Nephron progenitor cell (in vitro differentiated cells): ENCODE data around the gene SLC37A2.
A peak's percentile ranks its signal among the peaks of the same experiment; 100 is the strongest.
"Not testable (repeated sequence)": the region's sequence is repeated elsewhere in the genome, so short reads cannot be mapped to it uniquely, and the experiment has no call there.

Source experiments
- DNase-seq: peaks from one replicate; pipeline ENCODE4 v3.0.0; 2021
- H3K27ac Mint-ChIP-seq: 2 replicates; pipeline ENCODE4 v1.8.0; 2021; ENCODE audit warnings: mild to moderate bottlenecking, moderate library complexity, mixed read lengths
- H3K27me3 Mint-ChIP-seq: 2 replicates; pipeline ENCODE4 v1.8.0; 2021; ENCODE audit warnings: mild to moderate bottlenecking, low read depth, mixed read lengths; ENCODE audit not compliant: poor library complexity
- H3K36me3 Mint-ChIP-seq: 2 replicates; pipeline ENCODE4 v1.8.0; 2021; ENCODE audit warnings: low read depth, mixed read lengths
- H3K4me1 Mint-ChIP-seq: 2 replicates; pipeline ENCODE4 v1.8.0; 2021; ENCODE audit warnings: mixed read lengths
- H3K4me3 Mint-ChIP-seq: 2 replicates; pipeline ENCODE4 v1.8.0; 2021; ENCODE audit warnings: mild to moderate bottlenecking, moderate library complexity, mixed read lengths
- H3K9me3 Mint-ChIP-seq: 2 replicates; pipeline ENCODE4 v1.8.0; 2021; ENCODE audit warnings: mild to moderate bottlenecking, moderate library complexity, mixed read lengths
- CTCF ChIP-seq: fragments of 200-600 bp; sonication (generic); IDR thresholded peaks from 2 replicates; pipeline ENCODE4 v1.5.0; 2021; ENCODE audit warnings: antibody characterized with exemption

SLC37A2 gene

GRCh38 chr11:125085301-125086081, 22.4 kb downstream of the SLC37A2 start:
- no peak for TF ChIP-seq CTCF
- H3K27ac Mint-ChIP-seq, result no peak overlapping the region
- H3K4me3 Mint-ChIP-seq, result no peak overlapping the region
- peaks cover 22% of the 10 kb centered on the region for H3K4me1 Mint-ChIP-seq
- no peaks in the 10 kb centered on the region for H3K36me3 Mint-ChIP-seq
- DNase-seq, result no peak
- H3K27me3 Mint-ChIP-seq, result peaks cover 26% of the 10 kb centered on the region
- no peaks in the 10 kb centered on the region for H3K9me3 Mint-ChIP-seq

GRCh38 chr11:125086633-125087296, 23.7 kb downstream of the SLC37A2 start:
- no peaks in the 10 kb centered on the region for H3K36me3 Mint-ChIP-seq
- no peaks in the 10 kb centered on the region for H3K9me3 Mint-ChIP-seq
- DNase-seq, result no peak
- peaks cover 35% of the 10 kb centered on the region for H3K4me1 Mint-ChIP-seq
- no peak overlapping the region for H3K4me3 Mint-ChIP-seq
- peak overlapping the region; percentile 13 for H3K27ac Mint-ChIP-seq
- TF ChIP-seq CTCF, result no peak
- H3K27me3 Mint-ChIP-seq, result peaks cover 23% of the 10 kb centered on the region

GRCh38 chr11:125088123-125088522, 25.0 kb downstream of the SLC37A2 start:
- H3K27me3 Mint-ChIP-seq, result peaks cover 25% of the 10 kb centered on the region
- H3K4me1 Mint-ChIP-seq, result peaks cover 40% of the 10 kb centered on the region
- DNase-seq, result no peak
- H3K27ac Mint-ChIP-seq, result no peak overlapping the region
- no peaks in the 10 kb centered on the region for H3K9me3 Mint-ChIP-seq
- TF ChIP-seq CTCF, result no peak
- no peaks in the 10 kb centered on the region for H3K36me3 Mint-ChIP-seq
- H3K4me3 Mint-ChIP-seq, result no peak overlapping the region

- H3K4me1 Mint-ChIP-seq, result peaks cover 35% of the 10 kb centered on the region
- no peak overlapping the region for H3K4me3 Mint-ChIP-seq
- peaks cover 25% of the 10 kb centered on the region for H3K27me3 Mint-ChIP-seq
- no peaks in the 10 kb centered on the region for H3K36me3 Mint-ChIP-seq
- no peaks in the 10 kb centered on the region for H3K9me3 Mint-ChIP-seq
- TF ChIP-seq CTCF, result no peak
- no peak for DNase-seq
- no peak overlapping the region for H3K27ac Mint-ChIP-seq
These were observed 25.7 kb downstream of the SLC37A2 start for GRCh38 chr11:125088576-125089455.

GRCh38 chr11:125089481-125089880, 26.4 kb downstream of the SLC37A2 start:
- H3K36me3 Mint-ChIP-seq, DNase-seq, H3K9me3 Mint-ChIP-seq, H3K4me3 Mint-ChIP-seq, H3K27ac Mint-ChIP-seq: not testable (repeated sequence)
- peaks cover 24% of the 10 kb centered on the region for H3K27me3 Mint-ChIP-seq
- peaks cover 31% of the 10 kb centered on the region for H3K4me1 Mint-ChIP-seq

- not testable (repeated sequence) for H3K27ac Mint-ChIP-seq, H3K4me3 Mint-ChIP-seq, H3K9me3 Mint-ChIP-seq, H3K36me3 Mint-ChIP-seq, DNase-seq
- peaks cover 30% of the 10 kb centered on the region for H3K4me1 Mint-ChIP-seq
- peaks cover 20% of the 10 kb centered on the region for H3K27me3 Mint-ChIP-seq
These were observed 27.0 kb downstream of the SLC37A2 start for GRCh38 chr11:125090151-125090550.
